Ramos (cell line): Measurements from ENCODE around the gene USP11.
"Not testable (repeated sequence)": the region's sequence is repeated elsewhere in the genome, so short reads cannot be mapped to it uniquely, and the experiment has no call there.

Experiments
- in situ Hi-C: fragments of 300-500 bp; cut with MboI; formaldehyde crosslinking; loops from one replicate; pipeline ENCODE4 v1.14.3; 2022; ENCODE audit warnings: low sequenced_read_pairs; ENCODE audit not compliant: unreplicated experiment

USP11 gene

GRCh38 chrX:47239199-47239598 lies 6.4 kb downstream of the USP11 start:
- in situ Hi-C loops = no loop called here

GRCh38 chrX:47239898-47240545 lies 7.2 kb downstream of the USP11 start:
- in situ Hi-C loops = no loop called here

GRCh38 chrX:47240619-47241018 lies 7.8 kb downstream of the USP11 start:
- in situ Hi-C loops = no loop called here

GRCh38 chrX:47241201-47242011 lies 8.6 kb downstream of the USP11 start:
- in situ Hi-C loops = no loop called here

GRCh38 chrX:47242321-47242720 lies 9.5 kb downstream of the USP11 start:
- in situ Hi-C loops = no loop called here

- in situ Hi-C loops = no loop called here
Measured at GRCh38 chrX:47243351-47243750, 10.5 kb downstream of the USP11 start.

DNA sequence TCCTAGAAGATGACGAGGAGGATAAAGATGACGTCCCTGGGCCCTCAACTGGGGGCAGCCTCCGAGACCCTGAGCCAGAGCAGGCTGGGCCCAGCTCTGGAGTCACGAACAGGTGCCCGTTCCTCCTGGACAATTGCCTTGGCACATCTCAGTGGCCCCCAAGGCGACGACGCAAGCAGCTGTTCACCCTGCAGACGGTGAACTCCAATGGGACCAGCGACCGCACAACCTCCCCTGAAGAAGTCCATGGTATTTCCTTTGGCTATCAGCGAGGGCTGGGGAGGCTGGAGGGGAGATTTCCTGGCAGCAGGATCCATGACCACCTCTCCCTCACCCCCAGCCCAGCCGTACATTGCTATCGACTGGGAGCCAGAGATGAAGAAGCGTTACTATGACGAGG lies 11.9 kb downstream of the USP11 start:
- in situ Hi-C loops = no loop called here

DNA sequence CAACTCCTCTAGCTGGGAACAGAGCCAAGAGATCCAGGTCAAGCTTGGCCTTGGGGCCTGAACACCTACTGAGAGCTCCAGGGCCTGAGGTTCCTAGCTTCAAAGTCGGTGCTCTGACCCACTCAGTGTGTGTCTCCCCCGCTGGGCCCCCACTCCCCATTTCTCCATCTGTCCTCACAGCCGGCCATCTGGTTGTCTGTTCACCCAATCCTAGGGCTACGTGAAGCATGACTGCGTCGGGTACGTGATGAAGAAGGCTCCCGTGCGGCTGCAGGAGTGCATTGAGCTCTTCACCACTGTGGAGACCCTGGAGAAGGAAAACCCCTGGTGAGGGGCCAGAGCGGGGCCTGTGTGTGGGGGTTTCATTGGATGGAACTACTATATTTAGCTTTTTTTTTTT lies 12.3 kb downstream of the USP11 start:
- in situ Hi-C loops = no loop called here

- in situ Hi-C loops = no loop called here
Measured at GRCh38 chrX:47247206-47247998, 14.6 kb downstream of the USP11 start.

GRCh38 chrX:47247999-47248320 lies 15.2 kb downstream of the USP11 start:
- in situ Hi-C loops = no loop called here

- in situ Hi-C loops = no loop called here
Measured at GRCh38 chrX:47248576-47248975, 15.8 kb downstream of the USP11 start.

- in situ Hi-C loops = no loop called here
Measured at GRCh38 chrX:47250017-47250347, 17.2 kb downstream of the USP11 start.

DNA sequence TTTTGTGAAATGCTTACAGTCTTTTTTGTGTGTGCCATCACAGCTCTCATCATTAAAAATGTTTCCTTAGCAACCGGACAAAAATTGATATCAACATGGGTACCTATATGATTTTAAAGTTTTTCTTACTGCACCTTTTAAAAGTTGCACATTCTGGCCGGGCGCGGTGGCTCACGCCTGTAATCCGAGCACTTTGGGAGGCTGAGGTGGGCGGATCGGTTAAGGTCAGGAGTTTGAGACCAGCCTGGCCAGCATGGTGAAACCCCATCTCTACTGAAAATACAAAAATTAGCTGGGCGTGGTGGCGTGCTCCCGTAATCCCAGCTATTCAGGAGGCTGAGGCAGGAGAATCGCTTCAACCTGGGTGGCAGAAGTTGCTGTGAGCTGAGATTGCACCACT lies 24.8 kb downstream of the USP11 start:
- in situ Hi-C loops = not testable (repeated sequence)

DNA sequence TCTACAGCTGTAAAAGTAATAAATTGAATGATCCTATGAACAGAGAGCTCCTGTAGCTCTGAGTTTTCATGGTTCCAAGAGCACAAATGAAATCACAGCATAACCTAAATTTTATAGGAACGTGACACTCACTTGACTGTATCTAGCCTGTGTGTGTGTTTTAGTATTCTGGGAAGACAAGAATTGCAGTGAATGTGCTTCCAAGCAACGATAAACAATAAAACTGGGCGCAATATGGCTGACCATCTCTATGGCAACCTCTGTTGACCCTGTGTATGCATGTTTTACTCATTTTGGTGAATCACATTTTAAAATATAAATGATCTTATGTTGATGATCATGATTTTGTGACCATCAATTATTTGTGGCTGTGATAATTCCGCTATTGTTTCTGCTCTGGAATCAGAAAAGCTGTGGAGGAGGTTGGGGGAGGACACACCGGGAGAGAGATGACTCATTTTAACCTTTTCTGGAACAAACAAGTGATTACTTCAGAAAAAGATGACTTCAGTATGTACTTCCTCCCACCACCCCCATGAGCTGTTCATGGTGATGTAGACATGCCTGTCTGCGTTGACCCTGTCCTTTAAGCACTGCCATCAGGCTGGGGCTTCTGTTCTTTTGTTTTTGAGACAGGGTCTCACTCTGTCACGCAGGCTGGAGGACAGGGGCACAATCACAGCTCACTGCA lies 31.8 kb downstream of the USP11 start:
- in situ Hi-C loops = no loop called here

GRCh38 chrX:47266643-47267042 lies 33.8 kb downstream of the USP11 start:
- in situ Hi-C loops = no loop called here

DNA sequence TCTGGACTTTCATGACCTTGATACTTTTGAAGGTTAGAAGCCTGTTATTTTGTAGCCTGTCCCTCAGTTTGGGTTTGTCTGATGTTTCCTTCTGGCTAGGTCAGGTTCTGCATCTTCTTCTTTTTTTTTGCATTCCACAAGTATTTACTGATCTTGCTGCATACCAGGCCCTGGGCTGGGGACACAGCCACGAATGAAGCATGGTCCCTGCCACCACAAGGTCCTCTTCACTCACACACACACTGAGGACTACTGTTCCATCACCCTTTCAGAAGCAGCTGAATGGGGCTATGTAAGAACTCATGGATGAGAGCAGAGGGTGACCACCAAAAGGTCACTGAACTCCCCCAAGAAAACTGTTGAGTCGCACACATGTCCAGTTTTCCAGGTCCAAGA lies 39.2 kb downstream of the USP11 start:
- in situ Hi-C loops = no loop called here

- in situ Hi-C loops = no loop called here
Measured at GRCh38 chrX:47273011-47273730, 40.4 kb downstream of the USP11 start.

GRCh38 chrX:47278691-47279090 lies 45.9 kb downstream of the USP11 start:
- in situ Hi-C loops = no loop called here

DNA sequence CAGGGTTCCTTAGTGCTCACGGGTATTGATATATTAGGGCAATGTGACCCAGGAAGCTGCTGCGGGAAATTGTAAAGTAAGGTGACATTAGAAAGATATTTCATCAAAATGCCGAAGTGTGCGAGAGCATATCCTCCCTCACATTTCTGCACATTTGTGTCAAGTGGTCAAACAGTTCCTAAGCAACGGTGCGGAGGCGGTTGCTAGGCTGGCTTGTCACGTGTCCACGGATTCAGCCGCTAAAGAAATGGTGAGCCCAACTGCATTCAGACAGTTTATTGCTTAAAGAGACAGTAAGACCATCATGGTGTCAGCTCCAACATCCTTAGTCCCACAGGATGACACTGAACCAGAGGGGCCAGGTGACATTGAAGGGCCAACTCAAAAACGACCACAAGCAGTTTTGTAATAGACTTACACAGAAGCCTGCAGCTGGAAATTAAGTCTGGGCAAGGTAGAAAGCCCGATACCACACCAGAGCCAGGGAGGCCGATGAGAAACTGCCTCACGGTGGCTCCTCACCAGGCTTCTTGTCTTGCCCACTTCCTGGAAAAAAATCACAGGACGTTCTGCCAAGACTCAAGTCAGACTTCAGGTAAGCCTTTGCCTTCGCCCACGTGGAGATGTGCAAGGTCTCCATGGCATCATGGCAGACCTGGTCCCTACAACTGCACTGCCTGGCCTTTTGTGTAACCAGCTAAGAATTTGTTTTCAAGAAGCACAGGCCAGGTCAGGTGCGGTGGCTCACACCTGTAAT lies 50.4 kb downstream of the USP11 start:
- in situ Hi-C loops = no loop called here
